ENCODE data around the gene RFC5. TPM values are rescaled to one million over a fixed set of nuclear protein-coding genes. Genes with fewer than 3 reads are reported as not detected.

Gene RFC5
- total and polyA plus RNA-seq, 2 of the 8 experiments (the other 6 are each of a cell fraction or from before 2014, with no cell fraction given), result 34.4 to 40.6 TPM

GRCh38 chr12:118010903-118011302 lies 5.6 kb upstream of the RFC5 start (continued):
- TF ChIP-seq ATF2 (IDR thresholded peaks at IDR 0.05; ENCODE audit: low read length), result no peak
